HepG2 (cell line): ENCODE results near the gene MYO5B. TPM values are rescaled to one million over a fixed set of nuclear protein-coding genes. Genes with fewer than 3 reads are reported as not detected.

ENCODE experiments used
- CBX1 ChIP-seq: IDR thresholded peaks from one replicate; pipeline ENCODE4 v1.6.1; 2016; ENCODE audit warnings: antibody characterized with exemption, low read depth
- GFI1 ChIP-seq: sonication (generic); formaldehyde crosslinking; IDR thresholded peaks from 2 replicates; pipeline ENCODE4 v1.5.0; 2020; ENCODE audit warnings: missing genetic modification reagents, mild to moderate bottlenecking, borderline replicate concordance
- HINFP ChIP-seq: sonication (generic); formaldehyde crosslinking; IDR thresholded peaks from 2 replicates; pipeline ENCODE4 v1.4.0; 2020; ENCODE audit warnings: low read depth, mild to moderate bottlenecking, missing genetic modification reagents
- HMG20A ChIP-seq: IDR thresholded peaks from 2 replicates; pipeline ENCODE4 v1.6.1; 2016; ENCODE audit warnings: borderline replicate concordance
- HMG20B ChIP-seq: conservative IDR thresholded peaks from 2 replicates; pipeline ENCODE4 v1.6.1; 2016; ENCODE audit warnings: missing genetic modification reagents, missing compliant biosample characterization
- HOXA9 ChIP-seq: sonication (generic); formaldehyde crosslinking; IDR thresholded peaks from 2 replicates; pipeline ENCODE4 v1.8.1; 2022; ENCODE audit warnings: missing genetic modification reagents, mild to moderate bottlenecking, moderate library complexity, borderline replicate concordance
- KAT8 ChIP-seq: IDR thresholded peaks from 2 replicates; pipeline ENCODE4 v1.6.1; 2016; ENCODE audit warnings: missing genetic modification reagents, missing compliant biosample characterization
- MBD4 ChIP-seq: IDR thresholded peaks from 2 replicates; pipeline ENCODE4 v1.6.1; 2012; ENCODE audit warnings: low read length, inconsistent platforms, borderline replicate concordance
- MXD4 ChIP-seq: IDR thresholded peaks from 2 replicates; pipeline ENCODE4 v1.6.1; 2016; ENCODE audit warnings: mild to moderate bottlenecking, missing biosample characterization, missing genetic modification reagents
- NFE2L1 ChIP-seq: sonication (generic); formaldehyde crosslinking; IDR thresholded peaks from 2 replicates; pipeline ENCODE4 v1.4.0; 2020; ENCODE audit warnings: missing genetic modification reagents, mild to moderate bottlenecking, borderline replicate concordance
- NKX3-1 ChIP-seq: sonication (generic); formaldehyde crosslinking; IDR thresholded peaks from 2 replicates; pipeline ENCODE4 v1.5.0; 2020; ENCODE audit warnings: missing genetic modification reagents
- PAX8 ChIP-seq: sonication (generic); formaldehyde crosslinking; IDR thresholded peaks from 2 replicates; pipeline ENCODE4 v1.8.0; 2022; ENCODE audit warnings: mild to moderate bottlenecking, missing genetic modification reagents, borderline replicate concordance
- RFXANK ChIP-seq: IDR thresholded peaks from 2 replicates; pipeline ENCODE4 v1.6.1; 2016
- SOX6 ChIP-seq, 2 experiments: fragments of 450-650 bp in 1 of 2; sonication (generic) in 1 of 2; formaldehyde crosslinking in 1 of 2; IDR thresholded peaks; 2 replicates each; pipeline versions ENCODE4 v1.4.0 to v1.6.1; 2017 to 2020; ENCODE audit warnings: antibody characterized with exemption in 1 of 2, mild to moderate bottlenecking in 1 of 2, missing genetic modification reagents in 1 of 2
- SP5 ChIP-seq: IDR thresholded peaks from 2 replicates; pipeline ENCODE4 v1.6.1; 2016; ENCODE audit warnings: low read depth, borderline replicate concordance
- TFAP4 ChIP-seq: sonication (generic); IDR thresholded peaks from 2 replicates; pipeline ENCODE4 v1.6.1; 2016; ENCODE audit warnings: low read depth, borderline replicate concordance
- ZC3H13 ChIP-seq: sonication (generic); formaldehyde crosslinking; IDR thresholded peaks from 2 replicates; pipeline ENCODE4 v1.8.1; 2023; ENCODE audit warnings: mild to moderate bottlenecking, missing genetic modification reagents, moderate library complexity
- ZIK1 ChIP-seq: sonication (generic); formaldehyde crosslinking; IDR thresholded peaks from 2 replicates; pipeline ENCODE4 v1.5.0; 2020; ENCODE audit warnings: mild to moderate bottlenecking, low read depth, missing genetic modification reagents, borderline replicate concordance
- ZNF24 ChIP-seq: fragments of 450-650 bp; IDR thresholded peaks from 2 replicates; pipeline ENCODE4 v1.6.1; 2017; ENCODE audit warnings: antibody characterized with exemption, mild to moderate bottlenecking
- ZNF337 ChIP-seq: sonication (generic); formaldehyde crosslinking; IDR thresholded peaks from 2 replicates; pipeline ENCODE4 v1.5.1; 2020; ENCODE audit warnings: missing genetic modification reagents, low read depth, mild to moderate bottlenecking, borderline replicate concordance
- ZNF607 ChIP-seq: sonication (generic); formaldehyde crosslinking; IDR thresholded peaks from 2 replicates; pipeline ENCODE4 v1.5.1; 2020; ENCODE audit warnings: missing genetic modification reagents, mild to moderate bottlenecking, borderline replicate concordance
- ZNF766 ChIP-seq: sonication (generic); formaldehyde crosslinking; IDR thresholded peaks from 2 replicates; pipeline ENCODE4 v1.5.0; 2020; ENCODE audit warnings: missing genetic modification reagents, borderline replicate concordance
- ZNF777 ChIP-seq: sonication (generic); formaldehyde crosslinking; IDR thresholded peaks from 2 replicates; pipeline ENCODE4 v1.4.0; 2020; ENCODE audit warnings: missing genetic modification reagents
- ZNF788 ChIP-seq: sonication (generic); formaldehyde crosslinking; IDR thresholded peaks from 2 replicates; pipeline ENCODE4 v1.5.0; 2020; ENCODE audit warnings: mild to moderate bottlenecking, missing genetic modification reagents, borderline replicate concordance
- ZNF879 ChIP-seq: sonication (generic); formaldehyde crosslinking; IDR thresholded peaks from 2 replicates; pipeline ENCODE4 v1.8.1; 2023; ENCODE audit warnings: missing genetic modification reagents
- ZNF883 ChIP-seq: sonication (generic); formaldehyde crosslinking; IDR thresholded peaks from 2 replicates; pipeline ENCODE4 v1.5.1; 2020; ENCODE audit warnings: mild to moderate bottlenecking, missing genetic modification reagents; ENCODE audit errors: not compliant biosample characterization
- polyA plus RNA-seq, 8 experiments: library from polyadenylated mRNA; depleted of rRNA in 3 of 8; stranded (reverse) in 7 of 8; unstranded in 1 of 8; fragments of >200 nt; fragmentation: Illumina TruSeq in 4 of 8; extraction: Trizol in 4 of 8; gene quantifications; 2 replicates each; pipeline versions ENCODE4 v1.2.1 to v1.2.3, GENCODE V29; 2011 to 2016; ENCODE audit warnings: low read depth in 4 of 8, missing spikeins in 1 of 8, mixed read lengths in 1 of 8; ENCODE audit not compliant: insufficient read depth in 1 of 8
- total RNA-seq, 5 experiments: library from RNA; depleted of rRNA; stranded (reverse); fragments of >200 nt; fragmentation: Illumina TruSeq; extraction: Trizol; gene quantifications; 2 replicates each; pipeline ENCODE4 v1.2.3, GENCODE V29; 2016; ENCODE audit warnings: low read depth in 1 of 5
- TF ChIP-seq, protein P1 (sequence below): sonication (generic); formaldehyde crosslinking; IDR thresholded peaks from 2 replicates; pipeline ENCODE4 v1.5.0; 2020; ENCODE audit warnings: missing genetic modification reagents

MYO5B gene
- total and polyA plus RNA-seq, 2 of the 13 experiments (the other 11 are each of a cell fraction or from before 2014, with no cell fraction given): 13.1 to 24.0 TPM

GRCh38 chr18:49813319-49814146 lies 381.4 kb downstream of the MYO5B start, which contains the start of gene ACAA2 (continued):
- no peak for TF ChIP-seq ZNF883 (CRISPR knock-in tag)
- no peak; the same call in 1 of the 2 replicates for TF ChIP-seq HMG20A (CRISPR knock-in tag)
- TF ChIP-seq SP5 (CRISPR knock-in tag): no peak; the same call in 1 of the 2 replicates
- TF ChIP-seq HOXA9 (CRISPR knock-in tag): 0 out of 2 replicates have a peak, but pooled peaks have one; percentile 52
- no peak for TF ChIP-seq PAX8 (CRISPR knock-in tag)
- no peak for TF ChIP-seq NFE2L1 (CRISPR knock-in tag)
- TF ChIP-seq GFI1 (CRISPR knock-in tag): peak; percentile 73; the same call in 1 of the 2 replicates
- TF ChIP-seq MBD4: no peak
- TF ChIP-seq ZIK1 (CRISPR knock-in tag): 0 out of 2 replicates have a peak, but pooled peaks have one; percentile 21
- TF ChIP-seq HINFP: no peak
- no peak for TF ChIP-seq HMG20B (CRISPR knock-in tag)
- peak; percentile 59 for TF ChIP-seq ZNF788 (CRISPR knock-in tag)
- TF ChIP-seq CBX1: no peak
- no peak for TF ChIP-seq ZNF337
- peak; percentile 78 for TF ChIP-seq MXD4 (CRISPR knock-in tag)
- no peak for TF ChIP-seq TFAP4
- no peak; the same call in 1 of the 2 replicates for TF ChIP-seq NKX3-1
- peak; percentile 45; the same call in 1 of the 2 replicates for TF ChIP-seq KAT8 (CRISPR knock-in tag)
- no peak for TF ChIP-seq SOX6 (IDR thresholded peaks at IDR 0.05)
- peak; percentile 80 for TF ChIP-seq SOX6 (CRISPR knock-in tag; IDR thresholded peaks at IDR 0.05)
- TF ChIP-seq ZNF777: peak; percentile 78
- TF ChIP-seq ZNF24: no peak; the same call in 1 of the 2 replicates
- 0 out of 2 replicates have a peak, but pooled peaks have one; percentile 33 for TF ChIP-seq ZNF766
- 0 out of 2 replicates have a peak, but pooled peaks have one; percentile 30 for TF ChIP-seq ZNF879
- TF ChIP-seq, protein P1, sequence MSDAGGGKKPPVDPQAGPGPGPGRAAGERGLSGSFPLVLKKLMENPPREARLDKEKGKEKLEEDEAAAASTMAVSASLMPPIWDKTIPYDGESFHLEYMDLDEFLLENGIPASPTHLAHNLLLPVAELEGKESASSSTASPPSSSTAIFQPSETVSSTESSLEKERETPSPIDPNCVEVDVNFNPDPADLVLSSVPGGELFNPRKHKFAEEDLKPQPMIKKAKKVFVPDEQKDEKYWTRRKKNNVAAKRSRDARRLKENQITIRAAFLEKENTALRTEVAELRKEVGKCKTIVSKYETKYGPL: no peak
- no peak; the same call in 1 of the 2 replicates for TF ChIP-seq ZNF607 (CRISPR knock-in tag)
- TF ChIP-seq ZC3H13 (CRISPR knock-in tag): no peak
- TF ChIP-seq RFXANK (CRISPR knock-in tag): no peak
